ENCODE results near the gene LPP. TPM values are rescaled to one million over a fixed set of nuclear protein-coding genes. Genes with fewer than 3 reads are reported as not detected.

LPP gene
- total RNA-seq, 1 experiment from 2014 or later: 148 TPM

GRCh38 chr3:188480011-188480410 is 326.1 kb downstream of the LPP start:
- Histone ChIP-seq H3K9me2 (ENCODE audit: insufficient read depth) (no peaks in the 10 kb centered on the region), H3K4me3 (no peak overlapping the region), H2AFZ (no peak overlapping the region), H3K4me2 (no peak overlapping the region), H3F3A (ENCODE audit: insufficient read depth, low read depth) (no peaks in the 10 kb centered on the region), H3K27me3 (ENCODE audit: insufficient read depth, low read depth) (no peaks in the 10 kb centered on the region), H4K20me1 (ENCODE audit: insufficient read depth) (no peaks in the 10 kb centered on the region), H3K36me3 (ENCODE audit: low read depth) (peaks cover 9% of the 10 kb centered on the region; the same call in 1 of the 2 replicates), H3K4me1 (replicated peaks; ENCODE audit: insufficient read depth) (no peaks in the 10 kb centered on the region), H3K9me3 (ENCODE audit: insufficient read depth, low read depth) (no peaks in the 10 kb centered on the region), H3K79me2 (ENCODE audit: low read depth) (no peaks in the 10 kb centered on the region), H3K27ac (no peak overlapping the region)
- BruUV-seq (replicated peaks): no TSS peak
- TF ChIP-seq CTCF (conservative IDR thresholded peaks at IDR 0.05) (no peak), EZH2 (IDR thresholded peaks at IDR 0.05; ENCODE audit: low read depth) (no peak)
- CTCF ChIA-PET: no interaction called here
- no peak for DNase-seq
- intact Hi-C loops (cut with micrococcal nuclease; ENCODE audit: unreplicated experiment): no loop called here
- POLR2A ChIA-PET (ENCODE audit: unreplicated experiment): no interaction called here

GRCh38 chr3:188482929-188483328 is 329.0 kb downstream of the LPP start:
- DNase-seq: no peak
- intact Hi-C loops (cut with micrococcal nuclease; ENCODE audit: unreplicated experiment): no loop called here
- Histone ChIP-seq H3K4me1 (replicated peaks; ENCODE audit: insufficient read depth) (no peaks in the 10 kb centered on the region), H3K4me3 (no peak overlapping the region), H3K27me3 (ENCODE audit: insufficient read depth, low read depth) (no peaks in the 10 kb centered on the region), H3K4me2 (no peak overlapping the region), H3F3A (ENCODE audit: insufficient read depth, low read depth) (0 out of 2 replicates have a peak, but pooled peaks cover 3% of the 10 kb centered on the region), H4K20me1 (ENCODE audit: insufficient read depth) (no peaks in the 10 kb centered on the region), H3K79me2 (ENCODE audit: low read depth) (no peaks in the 10 kb centered on the region), H3K9me3 (ENCODE audit: insufficient read depth, low read depth) (no peaks in the 10 kb centered on the region), H2AFZ (no peak overlapping the region), H3K36me3 (ENCODE audit: low read depth) (peaks cover 17% of the 10 kb centered on the region; the same call in 1 of the 2 replicates), H3K9me2 (ENCODE audit: insufficient read depth) (0 out of 2 replicates have a peak, but pooled peaks cover 4% of the 10 kb centered on the region), H3K27ac (no peak overlapping the region)
- ChIA-PET POLR2A (ENCODE audit: unreplicated experiment) (no interaction called here), CTCF (no interaction called here)
- TF ChIP-seq CTCF (conservative IDR thresholded peaks at IDR 0.05) (no peak), EZH2 (IDR thresholded peaks at IDR 0.05; ENCODE audit: low read depth) (no peak)
- BruUV-seq (replicated peaks): no TSS peak

DNA sequence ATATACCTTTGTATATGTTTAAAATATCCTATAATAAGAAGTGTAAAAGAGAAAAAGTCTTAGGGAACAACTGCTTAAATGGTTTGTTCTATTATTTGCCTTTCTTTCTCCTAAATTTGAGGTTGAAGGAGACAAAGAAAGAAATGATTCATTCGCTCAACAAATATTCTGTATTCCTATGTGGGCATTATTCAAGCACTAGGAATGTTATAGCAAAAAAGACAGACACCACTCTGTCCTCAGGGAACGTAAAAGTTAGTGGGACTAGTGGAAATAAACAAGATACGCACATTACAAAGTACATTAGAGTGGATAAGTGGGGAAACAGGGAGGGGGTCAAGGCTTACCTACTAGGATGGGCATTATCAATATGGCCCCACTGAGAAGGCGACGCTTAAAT is 332.2 kb downstream of the LPP start:
- Histone ChIP-seq H3K27ac (no peak overlapping the region), H2AFZ (no peak overlapping the region), H3K9me2 (ENCODE audit: insufficient read depth) (0 out of 2 replicates have a peak, but pooled peaks cover 4% of the 10 kb centered on the region), H3K9me3 (ENCODE audit: insufficient read depth, low read depth) (no peaks in the 10 kb centered on the region), H3F3A (ENCODE audit: insufficient read depth, low read depth) (0 out of 2 replicates have a peak, but pooled peaks cover 3% of the 10 kb centered on the region), H3K4me2 (no peak overlapping the region), H3K4me3 (no peak overlapping the region), H3K4me1 (replicated peaks; ENCODE audit: insufficient read depth) (peaks cover 4% of the 10 kb centered on the region; the same call in 1 of the 2 replicates), H3K36me3 (ENCODE audit: low read depth) (peaks cover 15% of the 10 kb centered on the region; the same call in 1 of the 2 replicates), H3K27me3 (ENCODE audit: insufficient read depth, low read depth) (no peaks in the 10 kb centered on the region), H4K20me1 (ENCODE audit: insufficient read depth) (no peaks in the 10 kb centered on the region), H3K79me2 (ENCODE audit: low read depth) (no peaks in the 10 kb centered on the region)
- ChIA-PET CTCF (no interaction called here), POLR2A (ENCODE audit: unreplicated experiment) (no interaction called here)
- no peak for TF ChIP-seq CTCF (conservative IDR thresholded peaks at IDR 0.05)
- no peak for TF ChIP-seq EZH2 (IDR thresholded peaks at IDR 0.05; ENCODE audit: low read depth)
- intact Hi-C loops (cut with micrococcal nuclease; ENCODE audit: unreplicated experiment): no loop called here
- no peak for DNase-seq
- no TSS peak for BruUV-seq (replicated peaks)

All from PC-9 (cell line).